ENCODE results near the gene SPECC1. TPM values are rescaled to one million over a fixed set of nuclear protein-coding genes. Genes with fewer than 3 reads are reported as not detected.

The SPECC1 gene
- total RNA-seq, 1 donor from 2014 or later = 69.6 TPM

DNA sequence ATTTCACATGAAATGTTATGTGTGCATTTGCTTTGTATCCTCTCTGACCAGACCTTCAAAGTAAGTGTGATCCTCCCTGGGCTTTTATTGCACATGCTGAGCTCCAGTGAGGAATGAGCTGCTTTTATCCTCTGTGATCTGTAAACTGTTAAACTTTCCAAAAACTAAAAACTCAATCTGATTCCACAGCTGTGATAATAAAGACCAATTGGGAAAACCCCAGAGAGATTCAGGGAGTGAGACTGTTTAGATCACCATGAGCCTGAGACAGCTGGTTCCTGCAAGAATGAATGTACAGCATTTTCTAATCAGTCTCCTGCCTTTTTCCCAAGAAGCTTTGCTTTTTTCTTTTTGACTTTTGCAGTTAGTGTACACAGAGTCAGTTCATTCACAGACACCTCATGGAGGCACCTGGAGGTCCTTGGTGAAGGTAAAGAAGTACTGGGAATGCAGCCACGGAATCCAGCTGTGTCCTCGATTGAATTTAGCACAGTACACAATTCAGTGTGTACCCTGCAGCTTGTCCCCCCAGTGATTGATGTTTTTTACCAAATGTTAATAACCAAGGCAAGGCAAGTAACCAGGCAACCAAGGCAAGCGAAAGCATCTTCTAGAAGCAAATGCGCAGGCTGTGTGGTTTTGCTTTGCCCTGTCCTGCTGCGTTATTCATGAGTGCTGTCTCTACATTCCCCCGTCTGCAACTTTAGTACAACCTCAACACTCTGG lies 275.6 kb downstream of the SPECC1 start:
- DNase-seq (ENCODE audit: low spot score, unreplicated experiment) = no peak
- peaks cover 10% of the 10 kb centered on the region for H3K4me1 Mint-ChIP-seq (ENCODE audit: low read depth)
- no peak overlapping the region for H3K27ac Mint-ChIP-seq
- H3K36me3 Mint-ChIP-seq (ENCODE audit: insufficient read depth) = peaks cover 18% of the 10 kb centered on the region
- no peak overlapping the region for H3K4me3 Mint-ChIP-seq (ENCODE audit: low read depth)
- TF ChIP-seq, protein P1, sequence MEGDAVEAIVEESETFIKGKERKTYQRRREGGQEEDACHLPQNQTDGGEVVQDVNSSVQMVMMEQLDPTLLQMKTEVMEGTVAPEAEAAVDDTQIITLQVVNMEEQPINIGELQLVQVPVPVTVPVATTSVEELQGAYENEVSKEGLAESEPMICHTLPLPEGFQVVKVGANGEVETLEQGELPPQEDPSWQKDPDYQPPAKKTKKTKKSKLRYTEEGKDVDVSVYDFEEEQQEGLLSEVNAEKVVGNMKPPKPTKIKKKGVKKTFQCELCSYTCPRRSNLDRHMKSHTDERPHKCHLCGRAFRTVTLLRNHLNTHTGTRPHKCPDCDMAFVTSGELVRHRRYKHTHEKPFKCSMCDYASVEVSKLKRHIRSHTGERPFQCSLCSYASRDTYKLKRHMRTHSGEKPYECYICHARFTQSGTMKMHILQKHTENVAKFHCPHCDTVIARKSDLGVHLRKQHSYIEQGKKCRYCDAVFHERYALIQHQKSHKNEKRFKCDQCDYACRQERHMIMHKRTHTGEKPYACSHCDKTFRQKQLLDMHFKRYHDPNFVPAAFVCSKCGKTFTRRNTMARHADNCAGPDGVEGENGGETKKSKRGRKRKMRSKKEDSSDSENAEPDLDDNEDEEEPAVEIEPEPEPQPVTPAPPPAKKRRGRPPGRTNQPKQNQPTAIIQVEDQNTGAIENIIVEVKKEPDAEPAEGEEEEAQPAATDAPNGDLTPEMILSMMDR (IDR thresholded peaks at IDR 0.05; ENCODE audit: unreplicated experiment) = no peak
- no peaks in the 10 kb centered on the region for H3K9me3 Mint-ChIP-seq (ENCODE audit: low read depth)
- H3K27me3 Mint-ChIP-seq = no peaks in the 10 kb centered on the region

GRCh38 chr17:20289984-20290383 lies 280.8 kb downstream of the SPECC1 start:
- H3K27me3 Mint-ChIP-seq = no peaks in the 10 kb centered on the region
- no peak for DNase-seq (ENCODE audit: low spot score, unreplicated experiment)
- peaks cover 3% of the 10 kb centered on the region for H3K4me1 Mint-ChIP-seq (ENCODE audit: low read depth)
- H3K9me3 Mint-ChIP-seq (ENCODE audit: low read depth) = peaks cover 5% of the 10 kb centered on the region
- no peak overlapping the region for H3K4me3 Mint-ChIP-seq (ENCODE audit: low read depth)
- H3K36me3 Mint-ChIP-seq (ENCODE audit: insufficient read depth) = peaks cover 20% of the 10 kb centered on the region
- TF ChIP-seq, protein P1 (IDR thresholded peaks at IDR 0.05; ENCODE audit: unreplicated experiment) = no peak
- peak overlapping the region; percentile 40 for H3K27ac Mint-ChIP-seq

GRCh38 chr17:20291853-20292252 lies 282.7 kb downstream of the SPECC1 start:
- Mint-ChIP-seq H3K27ac (peak overlapping the region; percentile 16), H3K27me3 (no peaks in the 10 kb centered on the region), H3K4me3 (ENCODE audit: low read depth) (no peak overlapping the region), H3K36me3 (ENCODE audit: insufficient read depth) (peaks cover 25% of the 10 kb centered on the region), H3K9me3 (ENCODE audit: low read depth) (peaks cover 5% of the 10 kb centered on the region), H3K4me1 (ENCODE audit: low read depth) (no peaks in the 10 kb centered on the region)
- no peak for DNase-seq (ENCODE audit: low spot score, unreplicated experiment)
- TF ChIP-seq, protein P1 (IDR thresholded peaks at IDR 0.05; ENCODE audit: unreplicated experiment) = no peak

- Mint-ChIP-seq H3K27ac (no peak overlapping the region), H3K4me1 (ENCODE audit: low read depth) (no peaks in the 10 kb centered on the region), H3K27me3 (no peaks in the 10 kb centered on the region), H3K36me3 (ENCODE audit: insufficient read depth) (peaks cover 22% of the 10 kb centered on the region), H3K4me3 (ENCODE audit: low read depth) (no peak overlapping the region), H3K9me3 (ENCODE audit: low read depth) (peaks cover 5% of the 10 kb centered on the region)
- DNase-seq (ENCODE audit: low spot score, unreplicated experiment) = no peak
- TF ChIP-seq, protein P1 (IDR thresholded peaks at IDR 0.05; ENCODE audit: unreplicated experiment) = no peak
Observed at GRCh38 chr17:20293501-20293900, 284.3 kb downstream of the SPECC1 start.

DNA sequence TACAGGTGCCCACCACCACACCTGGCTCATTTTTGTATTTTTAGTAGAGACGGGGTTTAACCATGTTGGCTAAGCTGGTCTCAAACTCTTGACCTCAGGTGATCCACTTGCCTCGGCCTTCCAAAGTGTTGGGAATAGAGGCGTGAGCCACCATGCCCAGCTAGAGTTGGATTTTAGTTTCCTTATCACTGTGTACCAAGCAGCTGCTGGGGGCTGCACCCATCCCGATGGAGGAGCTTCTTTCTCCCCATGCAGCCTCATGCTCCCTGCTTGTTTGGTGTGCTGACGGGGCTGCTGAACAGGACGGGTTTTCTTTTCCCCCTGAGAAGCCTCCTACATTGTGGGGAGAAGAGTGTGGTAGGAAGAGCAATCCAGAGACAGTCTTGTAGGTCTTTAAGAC lies 285.0 kb downstream of the SPECC1 start:
- Mint-ChIP-seq H3K4me3 (ENCODE audit: low read depth) (no peak overlapping the region), H3K27me3 (no peaks in the 10 kb centered on the region), H3K9me3 (ENCODE audit: low read depth) (peaks cover 5% of the 10 kb centered on the region), H3K27ac (no peak overlapping the region), H3K36me3 (ENCODE audit: insufficient read depth) (peaks cover 24% of the 10 kb centered on the region), H3K4me1 (ENCODE audit: low read depth) (no peaks in the 10 kb centered on the region)
- DNase-seq (ENCODE audit: low spot score, unreplicated experiment) = no peak
- TF ChIP-seq, protein P1 (IDR thresholded peaks at IDR 0.05; ENCODE audit: unreplicated experiment) = no peak
